ENCODE results near the gene ESYT1. TPM values are rescaled to one million over a fixed set of nuclear protein-coding genes. Genes with fewer than 3 reads are reported as not detected.
A peak's percentile ranks its signal among the peaks of the same experiment; 100 is the strongest.
"Not testable (repeated sequence)": the region's sequence is repeated elsewhere in the genome, so short reads cannot be mapped to it uniquely, and the experiment has no call there.

Gene ESYT1
- total RNA-seq, 4 donors from 2014 or later = 151 to 245 (median 214) TPM

DNA sequence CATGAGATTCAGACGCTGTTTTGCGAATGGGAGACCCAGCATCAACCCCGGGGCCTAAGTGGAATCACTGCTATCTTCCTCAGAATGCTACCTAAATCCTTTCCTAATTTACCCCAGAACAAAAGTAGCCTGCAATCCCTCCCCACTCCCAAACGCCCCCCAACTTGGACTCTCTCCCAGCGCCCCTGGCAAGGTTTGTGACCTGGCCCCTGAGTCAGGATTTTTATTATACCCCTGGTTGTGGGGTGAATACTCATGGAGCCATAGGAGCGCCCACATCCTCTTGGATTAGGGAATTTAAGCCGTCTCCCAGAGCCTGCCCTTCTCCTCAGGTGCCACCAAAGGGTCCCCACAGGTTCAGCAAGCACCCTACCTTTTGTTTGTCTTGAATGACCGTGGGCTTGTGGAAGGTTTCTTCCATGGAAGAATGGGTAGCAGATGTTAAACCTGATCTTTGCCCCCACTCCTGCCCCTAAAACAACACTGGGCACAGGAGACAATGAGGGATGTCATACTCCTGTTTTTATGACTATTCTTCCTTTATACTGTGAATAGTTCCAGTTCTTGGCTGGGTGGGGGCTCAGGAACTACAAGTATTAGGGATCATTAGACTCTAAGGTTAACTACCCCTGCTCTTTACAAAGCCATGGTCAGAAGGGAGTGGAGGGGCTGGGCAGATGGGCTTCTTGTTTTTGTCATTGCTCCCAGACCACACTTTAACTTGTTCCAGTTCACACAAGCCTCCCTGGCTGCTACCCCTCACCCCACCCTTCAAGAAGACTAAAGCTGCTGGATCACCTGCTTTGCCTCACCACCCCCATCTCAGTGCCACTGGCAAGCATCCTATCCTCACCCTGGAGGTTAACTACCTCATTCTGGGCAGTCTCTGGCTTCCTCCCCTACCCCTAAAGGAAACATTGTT, 24.9 kb downstream of the ESYT1 start:
- intact Hi-C loops (cut with DNase I) = no loop called here
- no peak for DNase-seq (ENCODE audit: extremely low spot score)
- TF ChIP-seq, protein P1, sequence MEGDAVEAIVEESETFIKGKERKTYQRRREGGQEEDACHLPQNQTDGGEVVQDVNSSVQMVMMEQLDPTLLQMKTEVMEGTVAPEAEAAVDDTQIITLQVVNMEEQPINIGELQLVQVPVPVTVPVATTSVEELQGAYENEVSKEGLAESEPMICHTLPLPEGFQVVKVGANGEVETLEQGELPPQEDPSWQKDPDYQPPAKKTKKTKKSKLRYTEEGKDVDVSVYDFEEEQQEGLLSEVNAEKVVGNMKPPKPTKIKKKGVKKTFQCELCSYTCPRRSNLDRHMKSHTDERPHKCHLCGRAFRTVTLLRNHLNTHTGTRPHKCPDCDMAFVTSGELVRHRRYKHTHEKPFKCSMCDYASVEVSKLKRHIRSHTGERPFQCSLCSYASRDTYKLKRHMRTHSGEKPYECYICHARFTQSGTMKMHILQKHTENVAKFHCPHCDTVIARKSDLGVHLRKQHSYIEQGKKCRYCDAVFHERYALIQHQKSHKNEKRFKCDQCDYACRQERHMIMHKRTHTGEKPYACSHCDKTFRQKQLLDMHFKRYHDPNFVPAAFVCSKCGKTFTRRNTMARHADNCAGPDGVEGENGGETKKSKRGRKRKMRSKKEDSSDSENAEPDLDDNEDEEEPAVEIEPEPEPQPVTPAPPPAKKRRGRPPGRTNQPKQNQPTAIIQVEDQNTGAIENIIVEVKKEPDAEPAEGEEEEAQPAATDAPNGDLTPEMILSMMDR (IDR thresholded peaks at IDR 0.05) = no peak
- TF ChIP-seq EP300 (IDR thresholded peaks at IDR 0.05) (no peak), POLR2A (IDR thresholded peaks at IDR 0.05; ENCODE audit: low read depth) (no peak), POLR2AphosphoS5 (IDR thresholded peaks at IDR 0.05) (no peak)
- WGBS = 5% methylated on average over 7 of the region's 8 CpGs
- Histone ChIP-seq H3K9me3 (no peaks in the 10 kb centered on the region), H3K27me3 (no peaks in the 10 kb centered on the region), H3K4me3 (peak overlapping the region; percentile 67 to 77 (median 70)), H3K27ac (replicated peaks in 1 of 4) (peak overlapping the region; percentile 89 to 95 (median 94)), H3K4me1 (peaks cover 25 to 47% (median 41%) of the 10 kb centered on the region in 4 donors), H3K36me3 (peaks cover 0 to 4% (median 0%) of the 10 kb centered on the region in 4 donors)

DNA sequence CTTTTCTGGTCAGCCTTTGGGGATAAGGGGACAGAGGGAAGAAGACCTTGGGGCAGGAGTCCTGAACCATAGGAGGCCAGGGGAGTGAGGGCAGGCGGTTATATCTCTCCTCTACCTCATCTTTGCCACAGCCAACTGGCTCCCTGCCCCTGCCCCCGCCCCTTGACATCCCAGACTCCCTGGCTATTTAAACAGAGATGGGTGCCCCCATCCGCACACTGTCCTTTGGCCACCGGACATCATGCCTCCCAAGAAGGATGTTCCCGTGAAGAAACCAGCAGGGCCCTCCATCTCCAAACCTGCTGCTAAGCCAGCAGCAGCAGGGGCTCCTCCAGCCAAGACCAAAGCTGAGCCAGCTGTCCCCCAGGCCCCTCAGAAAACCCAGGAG, 25.6 kb downstream of the ESYT1 start:
- TF ChIP-seq POLR2A (IDR thresholded peaks at IDR 0.05; ENCODE audit: low read depth) (no peak), EP300 (IDR thresholded peaks at IDR 0.05) (no peak), POLR2AphosphoS5 (IDR thresholded peaks at IDR 0.05) (no peak)
- intact Hi-C loops (cut with DNase I) = no loop called here
- peaks cover 25 to 47% (median 41%) of the 10 kb centered on the region in 4 donors for H3K4me1 ChIP-seq
- H3K36me3 ChIP-seq = peaks cover 0 to 4% (median 0%) of the 10 kb centered on the region in 4 donors
- WGBS = 83% methylated on average over 5 of the region's 5 CpGs
- H3K9me3 ChIP-seq = no peaks in the 10 kb centered on the region
- no peak for DNase-seq (ENCODE audit: extremely low spot score)
- no peak overlapping the region for H3K4me3 ChIP-seq
- no peak overlapping the region for H3K27ac ChIP-seq (replicated peaks in 1 of 4)
- no peaks in the 10 kb centered on the region for H3K27me3 ChIP-seq

DNA sequence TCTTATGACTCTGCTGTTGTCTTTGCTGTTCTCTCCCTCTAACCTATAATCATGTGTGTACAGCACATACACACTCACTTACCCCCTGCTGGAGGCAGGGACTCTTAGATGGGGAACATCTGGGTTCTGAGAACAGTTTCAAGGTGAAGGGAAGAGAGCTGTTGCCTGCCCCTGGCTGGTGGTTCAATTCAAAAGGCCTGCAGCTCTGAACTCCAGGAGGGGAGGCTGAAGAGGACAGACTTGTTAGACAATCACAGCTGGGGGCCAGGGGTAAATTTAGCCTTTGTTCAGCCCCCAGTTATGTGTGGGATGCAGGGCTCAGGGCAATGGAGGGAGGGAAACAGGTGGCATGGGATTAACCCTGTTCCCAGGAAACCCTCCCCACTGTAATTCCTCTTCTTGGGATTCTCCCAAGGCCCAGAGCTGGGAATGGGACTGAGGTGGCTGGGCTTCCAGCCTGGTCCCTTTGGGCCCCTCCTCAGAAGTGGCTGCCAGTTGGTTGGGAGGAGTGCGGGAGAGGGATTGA, 26.2 kb downstream of the ESYT1 start:
- peaks cover 25 to 47% (median 42%) of the 10 kb centered on the region in 4 donors for H3K4me1 ChIP-seq
- no peak for DNase-seq (ENCODE audit: extremely low spot score)
- TF ChIP-seq EP300 (IDR thresholded peaks at IDR 0.05) (no peak), POLR2AphosphoS5 (IDR thresholded peaks at IDR 0.05) (no peak), POLR2A (IDR thresholded peaks at IDR 0.05; ENCODE audit: low read depth) (no peak)
- TF ChIP-seq, protein P1 (IDR thresholded peaks at IDR 0.05) = no peak
- H3K4me3 ChIP-seq = no peak overlapping the region
- no peaks in the 10 kb centered on the region for H3K9me3 ChIP-seq
- peaks cover 0 to 5% (median under 1%) of the 10 kb centered on the region in 4 donors for H3K36me3 ChIP-seq
- H3K27ac ChIP-seq (replicated peaks in 1 of 4) = no peak overlapping the region
- 83% methylated on average over 1 of the region's 1 CpG for WGBS
- no peaks in the 10 kb centered on the region for H3K27me3 ChIP-seq
- intact Hi-C loops (cut with DNase I) = no loop called here

DNA sequence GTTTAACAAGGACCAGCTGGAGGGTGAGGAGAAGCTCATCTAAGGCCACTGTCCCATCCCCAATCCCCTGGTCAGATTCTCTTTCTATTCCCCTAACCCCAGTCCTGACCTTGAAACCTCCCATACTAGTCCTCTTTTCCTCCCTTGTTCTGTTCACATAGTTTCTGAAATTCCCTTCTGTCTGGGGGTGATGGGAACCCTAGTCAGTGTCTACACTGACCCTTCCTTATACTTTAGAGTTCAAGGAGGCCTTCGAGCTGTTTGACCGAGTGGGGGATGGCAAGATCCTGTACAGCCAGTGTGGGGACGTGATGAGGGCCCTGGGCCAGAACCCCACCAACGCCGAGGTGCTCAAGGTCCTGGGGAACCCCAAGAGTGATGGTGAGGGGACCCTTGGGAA, 26.8 kb downstream of the ESYT1 start:
- H3K27ac ChIP-seq (replicated peaks in 1 of 4) = no peak overlapping the region
- WGBS = 86% methylated on average over 5 of the region's 5 CpGs
- no peaks in the 10 kb centered on the region for H3K27me3 ChIP-seq
- TF ChIP-seq POLR2AphosphoS5 (IDR thresholded peaks at IDR 0.05) = no peak
- no peak for TF ChIP-seq POLR2A (IDR thresholded peaks at IDR 0.05; ENCODE audit: low read depth)
- TF ChIP-seq, protein P1 (IDR thresholded peaks at IDR 0.05) = no peak
- no peak for TF ChIP-seq EP300 (IDR thresholded peaks at IDR 0.05)
- intact Hi-C loops (cut with DNase I) = no loop called here
- H3K4me1 ChIP-seq = peaks cover 27 to 52% (median 47%) of the 10 kb centered on the region in 4 donors
- no peaks in the 10 kb centered on the region for H3K9me3 ChIP-seq
- no peak for DNase-seq (ENCODE audit: extremely low spot score)
- H3K36me3 ChIP-seq = peaks cover 5 to 7% (median 5%) of the 10 kb centered on the region in 4 donors
- H3K4me3 ChIP-seq = no peak overlapping the region

DNA sequence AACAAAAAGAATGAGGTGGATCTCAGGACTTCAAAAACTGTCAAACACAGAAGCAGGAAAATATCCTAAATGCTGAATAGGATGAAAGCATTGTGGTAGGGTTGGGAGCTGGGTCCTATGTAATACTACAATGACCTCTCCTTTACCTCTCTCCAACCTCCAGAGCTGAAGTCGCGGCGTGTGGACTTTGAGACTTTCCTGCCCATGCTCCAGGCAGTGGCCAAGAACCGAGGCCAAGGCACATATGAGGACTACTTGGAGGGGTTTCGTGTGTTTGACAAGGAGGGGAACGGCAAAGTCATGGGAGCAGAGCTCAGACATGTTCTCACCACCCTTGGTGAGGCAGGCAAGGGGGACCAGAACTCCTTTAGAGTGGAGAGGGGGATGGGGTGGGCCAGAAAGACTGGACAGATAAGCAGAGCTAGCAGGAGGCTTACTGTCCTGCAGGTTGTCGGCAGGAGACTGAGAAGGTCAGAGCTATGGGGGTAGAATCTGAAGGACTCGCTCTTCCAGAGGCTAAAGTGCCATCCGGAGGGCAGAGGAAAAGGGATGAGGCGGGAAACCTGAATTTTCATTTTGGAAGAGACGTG, 27.3 kb downstream of the ESYT1 start:
- WGBS = 95% methylated on average over 11 of the region's 11 CpGs
- Histone ChIP-seq H3K27me3 (no peaks in the 10 kb centered on the region), H3K27ac (replicated peaks in 1 of 4) (no peak overlapping the region), H3K36me3 (peaks cover 10 to 11% (median 10%) of the 10 kb centered on the region in 4 donors), H3K4me3 (no peak overlapping the region), H3K4me1 (peaks cover 33 to 57% (median 52%) of the 10 kb centered on the region in 4 donors), H3K9me3 (no peaks in the 10 kb centered on the region)
- DNase-seq (ENCODE audit: extremely low spot score) = no peak
- TF ChIP-seq POLR2AphosphoS5 (IDR thresholded peaks at IDR 0.05) (no peak), POLR2A (IDR thresholded peaks at IDR 0.05; ENCODE audit: low read depth) (no peak), EP300 (IDR thresholded peaks at IDR 0.05) (no peak)
- TF ChIP-seq, protein P1 (IDR thresholded peaks at IDR 0.05) = no peak
- intact Hi-C loops (cut with DNase I) = no loop called here

DNA sequence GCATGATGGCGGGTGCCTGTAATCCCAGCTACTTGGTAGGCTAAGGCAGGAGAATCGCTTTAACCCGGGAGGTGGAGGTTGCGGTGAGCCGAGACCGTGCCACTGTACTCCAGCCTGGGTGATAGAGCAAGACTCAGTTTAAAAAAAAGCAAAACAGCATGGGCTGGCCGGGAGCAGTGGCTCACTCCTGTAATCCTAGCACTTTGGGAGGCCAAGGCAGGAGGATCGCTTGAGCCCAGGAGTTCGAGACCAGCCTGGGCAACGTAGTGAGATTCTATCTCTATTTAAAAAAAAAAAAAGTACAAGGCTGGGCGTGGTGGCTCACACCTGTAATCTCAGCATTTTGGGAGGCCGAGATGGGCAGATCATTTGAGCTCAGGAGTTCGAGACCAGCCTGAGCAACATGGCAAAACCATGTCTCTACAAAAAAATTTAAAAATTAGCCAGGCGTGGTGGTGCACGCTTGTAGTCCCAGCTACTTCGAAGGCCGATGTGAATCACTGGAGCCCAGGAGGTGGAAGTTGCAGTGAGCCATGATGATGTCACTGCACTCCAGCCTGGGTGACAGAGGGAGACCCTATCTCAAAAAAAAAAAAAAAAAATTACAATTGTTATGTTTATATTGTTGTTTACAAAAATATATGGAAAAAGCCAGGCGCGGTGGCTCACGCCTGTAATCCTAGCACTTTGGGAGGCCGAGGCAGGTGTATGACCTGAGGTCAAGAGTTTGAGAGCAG, 28.6 kb downstream of the ESYT1 start:
- intact Hi-C loops (cut with DNase I) = not testable (repeated sequence)

More for the DNA sequence above, 28.6 kb downstream of the ESYT1 start:
- H3K27me3 ChIP-seq; H3K9me3 ChIP-seq; DNase-seq (ENCODE audit: extremely low spot score): not testable (repeated sequence)
- Histone ChIP-seq H3K4me1 (peaks cover 40 to 59% (median 56%) of the 10 kb centered on the region in 4 donors), H3K27ac (replicated peaks in 1 of 4) (peak overlapping the region; percentile 93 to 98 (median 96)), H3K4me3 (peak overlapping the region; percentile 66 to 98 (median 86)), H3K36me3 (peaks cover 23 to 24% (median 23%) of the 10 kb centered on the region in 4 donors)
- 89% methylated on average over 21 of the region's 21 CpGs for WGBS
